Upper lobe of left lung (tissue), 4 donors: Measurements from ENCODE around the gene CYP27C1.

Experiments used
- EP300 ChIP-seq, 4 donors: sonication (generic); formaldehyde crosslinking; IDR thresholded peaks; one replicate each; pipeline ENCODE4 v1.5.1; 2017; ENCODE audit warnings: antibody characterized with exemption in 4 of 4, control low read depth in 2 of 4
- TF ChIP-seq, protein P1 (sequence below), 6 experiments: fragments of 450-650 bp in 4 of 6; fragments of 200-600 bp in 2 of 6; sonication (generic) in 2 of 6; IDR thresholded peaks; one replicate each; pipeline ENCODE4 v1.5.1; 2016 to 2019; ENCODE audit warnings: antibody characterized with exemption in 6 of 6

DNA sequence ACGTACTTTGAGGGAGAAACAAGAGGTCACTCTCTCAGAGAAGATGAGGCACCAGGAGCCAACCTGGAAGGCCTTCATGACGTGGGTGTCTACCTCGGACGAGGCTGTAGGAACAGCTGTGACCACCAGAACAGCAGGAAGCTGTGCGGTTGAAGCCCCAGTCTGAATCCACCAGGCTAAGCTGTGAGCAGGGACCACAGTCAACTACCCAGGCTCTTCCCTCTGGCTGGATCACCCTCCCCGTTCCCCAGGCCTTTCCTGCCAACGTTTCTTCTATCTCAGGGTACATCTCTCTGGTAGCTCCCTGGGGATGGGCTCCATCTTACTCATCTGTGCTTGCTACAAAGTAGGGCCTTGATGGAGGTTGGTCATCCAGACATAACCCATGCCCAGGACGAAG is 36.8 kb upstream of the CYP27C1 start:
- TF ChIP-seq EP300 (IDR thresholded peaks at IDR 0.05), result no peak
- TF ChIP-seq, protein P1, sequence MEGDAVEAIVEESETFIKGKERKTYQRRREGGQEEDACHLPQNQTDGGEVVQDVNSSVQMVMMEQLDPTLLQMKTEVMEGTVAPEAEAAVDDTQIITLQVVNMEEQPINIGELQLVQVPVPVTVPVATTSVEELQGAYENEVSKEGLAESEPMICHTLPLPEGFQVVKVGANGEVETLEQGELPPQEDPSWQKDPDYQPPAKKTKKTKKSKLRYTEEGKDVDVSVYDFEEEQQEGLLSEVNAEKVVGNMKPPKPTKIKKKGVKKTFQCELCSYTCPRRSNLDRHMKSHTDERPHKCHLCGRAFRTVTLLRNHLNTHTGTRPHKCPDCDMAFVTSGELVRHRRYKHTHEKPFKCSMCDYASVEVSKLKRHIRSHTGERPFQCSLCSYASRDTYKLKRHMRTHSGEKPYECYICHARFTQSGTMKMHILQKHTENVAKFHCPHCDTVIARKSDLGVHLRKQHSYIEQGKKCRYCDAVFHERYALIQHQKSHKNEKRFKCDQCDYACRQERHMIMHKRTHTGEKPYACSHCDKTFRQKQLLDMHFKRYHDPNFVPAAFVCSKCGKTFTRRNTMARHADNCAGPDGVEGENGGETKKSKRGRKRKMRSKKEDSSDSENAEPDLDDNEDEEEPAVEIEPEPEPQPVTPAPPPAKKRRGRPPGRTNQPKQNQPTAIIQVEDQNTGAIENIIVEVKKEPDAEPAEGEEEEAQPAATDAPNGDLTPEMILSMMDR (IDR thresholded peaks at IDR 0.05), result no peak
